SU-DHL-6 (cell line): ENCODE data around the gene ATP2B2.

Experiments used
- H2AFZ ChIP-seq: fragments of 200-600 bp; sonication (generic); 2 replicates; pipeline ENCODE4 v1.6.1; 2014; ENCODE audit warnings: low read depth, mild to moderate bottlenecking, moderate library complexity, mixed read lengths, antibody characterized with exemption, low read length; ENCODE audit not compliant: severe bottlenecking
- H3F3A ChIP-seq: fragments of 200-600 bp; shearing (Covaris generic); 2 replicates; pipeline ENCODE4 v1.6.0; 2016; ENCODE audit warnings: antibody characterized with exemption, mild to moderate bottlenecking; ENCODE audit not compliant: insufficient read depth
- H3K27ac ChIP-seq: fragments of 200-600 bp; sonication (generic); 2 replicates; pipeline ENCODE4 v1.5.1; 2016; ENCODE audit warnings: low read depth, mild to moderate bottlenecking, low read length, moderate library complexity, mixed read lengths
- H3K27me3 ChIP-seq: fragments of 200-600 bp; sonication (generic), shearing (Covaris generic); 2 replicates; pipeline ENCODE4 v1.6.0; 2014; ENCODE audit warnings: mild to moderate bottlenecking, low read length
- H3K36me3 ChIP-seq: fragments of 200-600 bp; sonication (generic); 2 replicates; pipeline ENCODE4 v1.6.1; 2014; ENCODE audit warnings: mild to moderate bottlenecking, low read length, mixed read lengths
- H3K4me2 ChIP-seq: fragments of 300-600, 200-600 bp; shearing (Covaris generic), sonication (generic); 2 replicates; pipeline ENCODE4 v1.6.0; 2014; ENCODE audit warnings: low read length, low read depth, mild to moderate bottlenecking; ENCODE audit not compliant: poor library complexity, severe bottlenecking
- H3K4me3 ChIP-seq: fragments of 200-600 bp; sonication (generic); 2 replicates; pipeline ENCODE4 v1.5.1; 2014; ENCODE audit warnings: antibody characterized with exemption, low read length, mild to moderate bottlenecking, mixed read lengths; ENCODE audit not compliant: insufficient read depth, poor library complexity, severe bottlenecking
- H3K79me2 ChIP-seq: fragments of 200-600 bp; sonication (generic); 2 replicates; pipeline ENCODE4 v1.6.1; 2014; ENCODE audit warnings: mild to moderate bottlenecking, low read length, moderate library complexity; ENCODE audit not compliant: insufficient read depth
- H3K9ac ChIP-seq: fragments of 200-600 bp; sonication (generic); 2 replicates; pipeline ENCODE4 v1.7.0; 2014; ENCODE audit warnings: mild to moderate bottlenecking, low read length
- H3K9me2 ChIP-seq: fragments of 200-600 bp; sonication (generic); replicated peaks from 2 replicates; pipeline ENCODE4 v1.6.1; 2014; ENCODE audit warnings: low read length; ENCODE audit not compliant: insufficient read depth
- H3K9me3 ChIP-seq: fragments of 200-600 bp; sonication (generic); 2 replicates; pipeline ENCODE4 v1.6.1; 2014; ENCODE audit warnings: low read length, mixed read lengths; ENCODE audit not compliant: insufficient read depth
- H4K20me1 ChIP-seq: fragments of 200-600 bp; sonication (generic); 2 replicates; pipeline ENCODE4 v1.6.1; 2014; ENCODE audit warnings: low read depth, mild to moderate bottlenecking, antibody characterized with exemption, low read length, moderate library complexity, mixed read lengths
- CTCF ChIP-seq: fragments of 200-600 bp; sonication (generic); IDR thresholded peaks from one replicate; pipeline ENCODE4 v1.5.1; 2017; ENCODE audit warnings: antibody characterized with exemption, mild to moderate bottlenecking, low read length, moderate library complexity; ENCODE audit not compliant: insufficient read depth, poor library complexity, severe bottlenecking
- EZH2phosphoT487 ChIP-seq: fragments of 200-600 bp; sonication (generic), shearing (Covaris generic); conservative IDR thresholded peaks from 2 replicates; pipeline ENCODE4 v1.6.1; 2018; ENCODE audit warnings: mild to moderate bottlenecking, antibody characterized with exemption, low read length, moderate library complexity, mixed read lengths

ATP2B2 gene

GRCh38 chr3:10460951-10461545 is 44.3 kb downstream of the ATP2B2 start:
- H3K4me2 ChIP-seq, result no peak overlapping the region
- H3K79me2 ChIP-seq, result no peaks in the 10 kb centered on the region
- H4K20me1 ChIP-seq, result no peaks in the 10 kb centered on the region
- no peaks in the 10 kb centered on the region for H3K36me3 ChIP-seq
- H3K4me3 ChIP-seq, result no peak overlapping the region
- no peak overlapping the region for H3K9ac ChIP-seq
- no peak overlapping the region for H2AFZ ChIP-seq
- H3F3A ChIP-seq, result no peaks in the 10 kb centered on the region
- no peak for TF ChIP-seq CTCF
- TF ChIP-seq EZH2phosphoT487, result no peak
- no peaks in the 10 kb centered on the region for H3K9me2 ChIP-seq
- H3K27me3 ChIP-seq, result no peaks in the 10 kb centered on the region
- H3K27ac ChIP-seq, result no peak overlapping the region
- no peaks in the 10 kb centered on the region for H3K9me3 ChIP-seq

GRCh38 chr3:10459954-10460754 is 45.2 kb downstream of the ATP2B2 start:
- no peaks in the 10 kb centered on the region for H4K20me1 ChIP-seq
- H3K9ac ChIP-seq, result no peak overlapping the region
- H3K79me2 ChIP-seq, result no peaks in the 10 kb centered on the region
- no peaks in the 10 kb centered on the region for H3F3A ChIP-seq
- no peak for TF ChIP-seq EZH2phosphoT487
- no peak for TF ChIP-seq CTCF
- H3K4me3 ChIP-seq, result no peak overlapping the region
- H3K27me3 ChIP-seq, result no peaks in the 10 kb centered on the region
- no peaks in the 10 kb centered on the region for H3K9me2 ChIP-seq
- no peak overlapping the region for H3K27ac ChIP-seq
- H3K9me3 ChIP-seq, result no peaks in the 10 kb centered on the region
- no peak overlapping the region for H3K4me2 ChIP-seq
- H3K36me3 ChIP-seq, result no peaks in the 10 kb centered on the region
- H2AFZ ChIP-seq, result no peak overlapping the region

- H3K9me3 ChIP-seq, result no peaks in the 10 kb centered on the region
- no peaks in the 10 kb centered on the region for H3K27me3 ChIP-seq
- H3K4me2 ChIP-seq, result no peak overlapping the region
- no peaks in the 10 kb centered on the region for H4K20me1 ChIP-seq
- no peak overlapping the region for H3K9ac ChIP-seq
- H3K79me2 ChIP-seq, result no peaks in the 10 kb centered on the region
- no peaks in the 10 kb centered on the region for H3F3A ChIP-seq
- H3K4me3 ChIP-seq, result no peak overlapping the region
- TF ChIP-seq EZH2phosphoT487 (no peak), CTCF (no peak)
- H2AFZ ChIP-seq, result no peak overlapping the region
- H3K9me2 ChIP-seq, result no peaks in the 10 kb centered on the region
- no peaks in the 10 kb centered on the region for H3K36me3 ChIP-seq
- no peak overlapping the region for H3K27ac ChIP-seq
Observed at GRCh38 chr3:10457560-10457959, 47.8 kb downstream of the ATP2B2 start.
